C1 segment of cervical spinal cord (tissue), 14 donors: ENCODE data around the gene MEF2B.

Source experiments
- DNase-seq, 14 donors: peaks; one replicate each; lab custom pipeline; 2025; lab: John Stamatoyannopoulos, UW

MEF2B gene

GRCh38 chr19:19170053-19170872 is at the start of gene MEF2B:
MEF2B (minus strand) TSS chr19:19170263; CDS start chr19:19150735, 19,528 bp downstream.
- DNase-seq: peak in 4 of 14 donors; percentile 0 to 19 (median 4)

GRCh38 chr19:19218911-19219310 is 48.8 kb upstream of the MEF2B start:
- DNase-seq: no peak

GRCh38 chr19:19217099-19217498 is 47.0 kb upstream of the MEF2B start:
- no peak for DNase-seq

- no peak for DNase-seq
Observed at GRCh38 chr19:19215792-19216191, 45.7 kb upstream of the MEF2B start.

GRCh38 chr19:19214892-19215291 is 44.8 kb upstream of the MEF2B start:
- no peak for DNase-seq

- no peak for DNase-seq
Observed at GRCh38 chr19:19214159-19214490, 44.1 kb upstream of the MEF2B start.

GRCh38 chr19:19213426-19214158 is 43.5 kb upstream of the MEF2B start:
- no peak for DNase-seq

- no peak for DNase-seq
Observed at GRCh38 chr19:19212916-19213315, 42.9 kb upstream of the MEF2B start.

GRCh38 chr19:19211499-19212420 is 41.7 kb upstream of the MEF2B start, which contains the start of gene NCAN:
NCAN (plus strand) TSS chr19:19211958; CDS start chr19:19216954, 4,996 bp downstream.
- DNase-seq: peak in 4 of 14 donors; percentile 6 to 44 (median 18)

- no peak for DNase-seq
Observed at GRCh38 chr19:19209372-19209771, 39.3 kb upstream of the MEF2B start.

GRCh38 chr19:19207637-19208572 is 37.8 kb upstream of the MEF2B start:
- peak in 9 of 14 donors; percentile 25 to 79 (median 52) for DNase-seq

GRCh38 chr19:19206938-19207337 is 36.9 kb upstream of the MEF2B start:
- no peak for DNase-seq

- peak in 10 of 14 donors; percentile 11 to 79 (median 50) for DNase-seq
Observed at GRCh38 chr19:19205416-19206410, 35.6 kb upstream of the MEF2B start.

GRCh38 chr19:19204181-19204580 is 34.1 kb upstream of the MEF2B start:
- DNase-seq: no peak

- DNase-seq: peak; percentile 22 to 88 (median 78)
Observed at GRCh38 chr19:19203012-19203856, 33.2 kb upstream of the MEF2B start, which contains the start of gene NR2C2AP. NR2C2AP (minus strand) TSS chr19:19203414; CDS start chr19:19203060, 354 bp downstream.

GRCh38 chr19:19202707-19203011 is 32.6 kb upstream of the MEF2B start:
- peak in 1 of 14 donors; percentile 39 for DNase-seq

- DNase-seq: no peak
Observed at GRCh38 chr19:19201697-19202630, 31.9 kb upstream of the MEF2B start.
